CD8-positive, alpha-beta memory T cell (primary cell): ENCODE data around the gene STARD13. TPM values are rescaled to one million over a fixed set of nuclear protein-coding genes. Genes with fewer than 3 reads are reported as not detected.

Experiments used
- CTCF ChIA-PET: fragments of 350-600 bp; sonication (Branson Sonifier 250); formaldehyde crosslinking; loops from one replicate; lab custom pipeline; 2021; ENCODE audit warnings: antibody characterized with exemption; lab: Charles Lee
- POLR2A ChIA-PET: fragments of 350-600 bp; sonication (Branson Sonifier 250); formaldehyde crosslinking; loops from one replicate; lab custom pipeline; 2021; ENCODE audit warnings: antibody characterized with exemption; lab: Charles Lee
- DNase-seq, 5 donors: peaks; one replicate each; pipeline versions ENCODE4 v3.0.0 to v3.0.0-alpha.2; 2020 to 2022; ENCODE audit warnings: mixed read lengths in 1 of 5
- H3K27ac ChIP-seq: one replicate; pipeline ENCODE4 v1.7.0; 2013; ENCODE audit warnings: low read depth, mild to moderate bottlenecking, low read length, moderate library complexity
- H3K27me3 ChIP-seq: 2 replicates; pipeline ENCODE4 v1.7.0; 2013; ENCODE audit warnings: low read length, mild to moderate bottlenecking; ENCODE audit not compliant: insufficient read depth, poor library complexity, severe bottlenecking
- H3K36me3 ChIP-seq: 2 replicates; pipeline ENCODE4 v1.7.0; 2013; ENCODE audit warnings: mild to moderate bottlenecking, low read length, moderate library complexity; ENCODE audit not compliant: insufficient read depth
- H3K4me1 ChIP-seq: 2 replicates; pipeline ENCODE4 v1.7.0; 2013; ENCODE audit warnings: mild to moderate bottlenecking, low read length, moderate library complexity; ENCODE audit not compliant: insufficient read depth
- H3K4me3 ChIP-seq: 2 replicates; pipeline ENCODE4 v1.7.0; 2013; ENCODE audit warnings: mild to moderate bottlenecking, low read length
- H3K9me3 ChIP-seq: 2 replicates; pipeline ENCODE4 v1.7.0; 2013; ENCODE audit warnings: mild to moderate bottlenecking, low read length
- H3K27ac Mint-ChIP-seq, 8 donors: one replicate each; pipeline ENCODE4 v1.8.0; 2020 to 2021; ENCODE audit warnings: mixed read lengths in 8 of 8, mild to moderate bottlenecking in 6 of 8, inconsistent platforms in 3 of 8, moderate library complexity in 3 of 8
- H3K27me3 Mint-ChIP-seq, 2 donors: one replicate each; pipeline ENCODE4 v1.8.0; 2020 to 2021; ENCODE audit warnings: mixed read lengths in 2 of 2, mild to moderate bottlenecking in 1 of 2, moderate library complexity in 1 of 2
- H3K36me3 Mint-ChIP-seq, 3 donors: one replicate each; pipeline ENCODE4 v1.8.0; 2020 to 2021; ENCODE audit warnings: mixed read lengths in 3 of 3, inconsistent platforms in 1 of 3, mild to moderate bottlenecking in 1 of 3
- H3K4me1 Mint-ChIP-seq, 3 donors: one replicate each; pipeline ENCODE4 v1.8.0; 2020 to 2021; ENCODE audit warnings: mixed read lengths in 3 of 3, inconsistent platforms in 1 of 3, mild to moderate bottlenecking in 1 of 3
- H3K4me3 Mint-ChIP-seq, 7 donors: one replicate each; pipeline ENCODE4 v1.8.0; 2020 to 2021; ENCODE audit warnings: mixed read lengths in 7 of 7, mild to moderate bottlenecking in 6 of 7, moderate library complexity in 4 of 7, inconsistent platforms in 2 of 7
- H3K9me3 Mint-ChIP-seq, 5 donors: one replicate each; pipeline ENCODE4 v1.8.0; 2020 to 2022; ENCODE audit warnings: mixed read lengths in 5 of 5, mild to moderate bottlenecking in 3 of 5, moderate library complexity in 2 of 5, inconsistent platforms in 1 of 5
- polyA plus RNA-seq: library from polyadenylated mRNA; unstranded; fragments of 300-500 nt; fragmentation: Illumina TruSeq; gene quantifications from one replicate; pipeline ENCODE4 v1.2.3, GENCODE V29; 2021
- total RNA-seq, 2 experiments: library from RNA; stranded (reverse); gene quantifications; one replicate each; pipeline ENCODE4 v1.2.3, GENCODE V29; 2021

The STARD13 gene
- total and polyA plus RNA-seq, 3 experiments from 2014 or later = 0.40 to 0.48 TPM; not detected in 1

GRCh38 chr13:33323801-33324510 lies 38.4 kb upstream of the STARD13 start:
- DNase-seq = no peak
- H3K36me3 ChIP-seq = no peaks in the 10 kb centered on the region
- no peaks in the 10 kb centered on the region for H3K9me3 ChIP-seq
- no peak overlapping the region for H3K27ac Mint-ChIP-seq
- no peaks in the 10 kb centered on the region for H3K36me3 Mint-ChIP-seq
- no peaks in the 10 kb centered on the region for H3K9me3 Mint-ChIP-seq
- no peaks in the 10 kb centered on the region for H3K27me3 ChIP-seq
- no peaks in the 10 kb centered on the region for H3K4me1 Mint-ChIP-seq
- no peak overlapping the region for H3K4me3 Mint-ChIP-seq
- no peak overlapping the region for H3K4me3 ChIP-seq
- CTCF ChIA-PET = no interaction called here
- H3K4me1 ChIP-seq = no peaks in the 10 kb centered on the region
- peaks cover 3 to 5% of the 10 kb centered on the region in 2 donors for H3K27me3 Mint-ChIP-seq
- no peak overlapping the region for H3K27ac ChIP-seq
- POLR2A ChIA-PET = no interaction called here

- Histone ChIP-seq H3K27ac (no peak overlapping the region), H3K9me3 (no peaks in the 10 kb centered on the region), H3K27me3 (no peaks in the 10 kb centered on the region), H3K36me3 (no peaks in the 10 kb centered on the region), H3K4me3 (no peak overlapping the region), H3K4me1 (no peaks in the 10 kb centered on the region)
- H3K9me3 Mint-ChIP-seq = no peaks in the 10 kb centered on the region
- no peak overlapping the region for H3K27ac Mint-ChIP-seq
- ChIA-PET POLR2A (no interaction called here), CTCF (no interaction called here)
- H3K36me3 Mint-ChIP-seq = no peaks in the 10 kb centered on the region
- no peak overlapping the region for H3K4me3 Mint-ChIP-seq
- H3K27me3 Mint-ChIP-seq = peaks cover 3 to 5% of the 10 kb centered on the region in 2 donors
- H3K4me1 Mint-ChIP-seq = no peaks in the 10 kb centered on the region
- DNase-seq = no peak
Measured at GRCh38 chr13:33322965-33323668, 37.6 kb upstream of the STARD13 start.

GRCh38 chr13:33322543-33322809 lies 36.9 kb upstream of the STARD13 start:
- no peak overlapping the region for H3K27ac Mint-ChIP-seq
- DNase-seq = no peak
- H3K27ac ChIP-seq = no peak overlapping the region
- no peak overlapping the region for H3K4me3 ChIP-seq
- no peak overlapping the region for H3K4me3 Mint-ChIP-seq
- H3K9me3 Mint-ChIP-seq = no peaks in the 10 kb centered on the region
- no peaks in the 10 kb centered on the region for H3K27me3 ChIP-seq
- ChIA-PET POLR2A (no interaction called here), CTCF (no interaction called here)
- no peaks in the 10 kb centered on the region for H3K4me1 Mint-ChIP-seq
- H3K9me3 ChIP-seq = no peaks in the 10 kb centered on the region
- H3K36me3 ChIP-seq = no peaks in the 10 kb centered on the region
- no peaks in the 10 kb centered on the region for H3K36me3 Mint-ChIP-seq
- no peaks in the 10 kb centered on the region for H3K4me1 ChIP-seq
- peaks cover 3 to 5% of the 10 kb centered on the region in 2 donors for H3K27me3 Mint-ChIP-seq

DNA sequence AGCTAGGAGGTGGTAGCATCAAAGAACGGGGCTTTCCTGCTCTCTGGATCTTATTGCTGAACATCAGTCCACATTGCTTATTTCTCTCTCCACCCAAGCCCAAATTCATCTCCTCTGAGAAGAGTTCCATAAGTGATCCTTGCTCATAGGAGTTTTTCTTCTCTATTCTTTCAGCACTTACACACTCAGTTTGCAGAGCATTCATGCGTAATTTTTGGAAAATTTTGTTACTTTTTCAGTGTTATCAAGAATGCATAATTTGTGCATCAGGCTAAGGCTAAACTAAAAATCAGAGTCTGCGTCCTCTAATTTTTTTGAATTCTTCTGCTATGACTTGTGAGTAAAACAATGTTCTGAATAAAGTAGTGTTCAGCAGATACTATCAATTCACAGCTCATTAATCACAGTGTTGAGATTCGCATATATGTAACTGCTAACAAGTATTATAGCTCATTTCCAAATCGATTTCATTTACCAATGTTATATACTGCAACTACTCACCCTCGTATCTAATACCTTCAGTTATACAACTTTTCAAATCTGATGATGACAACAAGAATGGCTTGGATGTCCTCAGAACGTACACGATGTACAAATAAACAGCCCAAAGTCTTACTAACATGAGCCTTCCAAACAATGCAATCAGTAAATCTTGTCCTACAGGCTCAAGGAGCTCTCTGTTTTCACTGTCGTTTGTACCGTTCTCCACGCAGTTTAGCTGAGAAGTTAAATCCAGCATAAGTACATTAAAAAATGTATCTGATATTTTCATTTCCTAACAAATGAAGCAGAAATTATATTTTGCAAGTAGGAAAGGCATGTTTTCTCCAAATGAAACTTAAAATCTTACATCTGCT lies 36.4 kb upstream of the STARD13 start:
- Histone ChIP-seq H3K27ac (no peak overlapping the region), H3K9me3 (no peaks in the 10 kb centered on the region), H3K4me1 (no peaks in the 10 kb centered on the region), H3K27me3 (no peaks in the 10 kb centered on the region), H3K36me3 (no peaks in the 10 kb centered on the region), H3K4me3 (no peak overlapping the region)
- no peak for DNase-seq
- Mint-ChIP-seq H3K9me3 (no peaks in the 10 kb centered on the region), H3K36me3 (no peaks in the 10 kb centered on the region), H3K4me1 (no peaks in the 10 kb centered on the region), H3K27ac (no peak overlapping the region), H3K4me3 (no peak overlapping the region), H3K27me3 (peaks cover 5 to 9% of the 10 kb centered on the region in 2 donors)
- ChIA-PET CTCF (no interaction called here), POLR2A (no interaction called here)

GRCh38 chr13:33319859-33320258 lies 34.3 kb upstream of the STARD13 start:
- Mint-ChIP-seq H3K27ac (no peak overlapping the region), H3K9me3 (no peaks in the 10 kb centered on the region)
- CTCF ChIA-PET = no interaction called here

DNA sequence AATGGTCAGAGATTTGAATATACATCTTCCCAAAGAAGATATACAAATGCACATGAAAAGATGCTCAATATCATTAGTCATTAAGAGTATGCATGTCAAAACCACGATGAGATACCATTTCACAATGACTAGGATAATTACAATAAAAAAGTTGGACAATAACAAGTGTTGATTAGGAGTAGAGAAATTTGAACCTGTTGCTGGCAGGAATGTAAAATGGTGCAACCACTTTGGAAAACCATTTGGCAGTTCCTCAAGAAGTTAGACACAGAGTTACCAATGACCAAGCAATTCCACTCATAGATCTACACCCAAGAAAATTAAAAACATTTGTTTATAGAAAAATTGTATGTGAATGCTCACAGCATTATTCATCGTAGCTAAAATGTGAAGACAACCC lies 33.2 kb upstream of the STARD13 start:
- Mint-ChIP-seq H3K4me3 (no peak overlapping the region), H3K36me3 (no peaks in the 10 kb centered on the region), H3K4me1 (no peaks in the 10 kb centered on the region), H3K9me3 (no peaks in the 10 kb centered on the region), H3K27ac (no peak overlapping the region), H3K27me3 (peaks cover 1 to 10% of the 10 kb centered on the region in 2 donors)
- Histone ChIP-seq H3K9me3 (no peaks in the 10 kb centered on the region), H3K36me3 (no peaks in the 10 kb centered on the region), H3K4me1 (no peaks in the 10 kb centered on the region), H3K4me3 (no peak overlapping the region), H3K27me3 (no peaks in the 10 kb centered on the region), H3K27ac (no peak overlapping the region)
- POLR2A ChIA-PET = no interaction called here
- DNase-seq = no peak
- CTCF ChIA-PET = no interaction called here

More at GRCh38 chr13:33319859-33320258, 34.3 kb upstream of the STARD13 start:
- Histone ChIP-seq H3K4me1 (no peaks in the 10 kb centered on the region), H3K27me3 (no peaks in the 10 kb centered on the region), H3K4me3 (no peak overlapping the region), H3K36me3 (no peaks in the 10 kb centered on the region), H3K9me3 (no peaks in the 10 kb centered on the region), H3K27ac (no peak overlapping the region)
- no peaks in the 10 kb centered on the region for H3K4me1 Mint-ChIP-seq
- H3K36me3 Mint-ChIP-seq = no peaks in the 10 kb centered on the region
- POLR2A ChIA-PET = no interaction called here
- DNase-seq = no peak
- peaks cover 2 to 10% of the 10 kb centered on the region in 2 donors for H3K27me3 Mint-ChIP-seq
- H3K4me3 Mint-ChIP-seq = no peak overlapping the region

GRCh38 chr13:33318037-33318436 lies 32.5 kb upstream of the STARD13 start:
- Mint-ChIP-seq H3K27me3 (peaks cover 0 to 15% of the 10 kb centered on the region in 2 donors), H3K27ac (no peak overlapping the region), H3K36me3 (no peaks in the 10 kb centered on the region), H3K4me1 (no peaks in the 10 kb centered on the region), H3K4me3 (no peak overlapping the region), H3K9me3 (no peaks in the 10 kb centered on the region)
- ChIA-PET CTCF (no interaction called here), POLR2A (no interaction called here)
- Histone ChIP-seq H3K36me3 (no peaks in the 10 kb centered on the region), H3K9me3 (no peaks in the 10 kb centered on the region), H3K27me3 (no peaks in the 10 kb centered on the region), H3K4me1 (no peaks in the 10 kb centered on the region), H3K27ac (no peak overlapping the region), H3K4me3 (no peak overlapping the region)
- DNase-seq = no peak

GRCh38 chr13:33316890-33317289 lies 31.3 kb upstream of the STARD13 start:
- H3K27me3 ChIP-seq = no peaks in the 10 kb centered on the region
- POLR2A ChIA-PET = no interaction called here
- CTCF ChIA-PET = no interaction called here

More at GRCh38 chr13:33316890-33317289, 31.3 kb upstream of the STARD13 start:
- Mint-ChIP-seq H3K36me3 (no peaks in the 10 kb centered on the region), H3K27me3 (peaks cover 0 to 15% of the 10 kb centered on the region in 2 donors), H3K4me3 (no peak overlapping the region), H3K9me3 (no peaks in the 10 kb centered on the region), H3K4me1 (no peaks in the 10 kb centered on the region), H3K27ac (no peak overlapping the region)
- DNase-seq = no peak
- no peak overlapping the region for H3K4me3 ChIP-seq
- no peaks in the 10 kb centered on the region for H3K36me3 ChIP-seq
- H3K9me3 ChIP-seq = no peaks in the 10 kb centered on the region
- H3K4me1 ChIP-seq = no peaks in the 10 kb centered on the region
- H3K27ac ChIP-seq = no peak overlapping the region
